ENCODE measurements around the gene PERCC1. TPM values are rescaled to one million over a fixed set of nuclear protein-coding genes. Genes with fewer than 3 reads are reported as not detected.

Gene PERCC1
- total and polyA plus RNA-seq, 2 donors (not counting 1 experiment from before 2014, with no cell fraction given) = not detected

DNA sequence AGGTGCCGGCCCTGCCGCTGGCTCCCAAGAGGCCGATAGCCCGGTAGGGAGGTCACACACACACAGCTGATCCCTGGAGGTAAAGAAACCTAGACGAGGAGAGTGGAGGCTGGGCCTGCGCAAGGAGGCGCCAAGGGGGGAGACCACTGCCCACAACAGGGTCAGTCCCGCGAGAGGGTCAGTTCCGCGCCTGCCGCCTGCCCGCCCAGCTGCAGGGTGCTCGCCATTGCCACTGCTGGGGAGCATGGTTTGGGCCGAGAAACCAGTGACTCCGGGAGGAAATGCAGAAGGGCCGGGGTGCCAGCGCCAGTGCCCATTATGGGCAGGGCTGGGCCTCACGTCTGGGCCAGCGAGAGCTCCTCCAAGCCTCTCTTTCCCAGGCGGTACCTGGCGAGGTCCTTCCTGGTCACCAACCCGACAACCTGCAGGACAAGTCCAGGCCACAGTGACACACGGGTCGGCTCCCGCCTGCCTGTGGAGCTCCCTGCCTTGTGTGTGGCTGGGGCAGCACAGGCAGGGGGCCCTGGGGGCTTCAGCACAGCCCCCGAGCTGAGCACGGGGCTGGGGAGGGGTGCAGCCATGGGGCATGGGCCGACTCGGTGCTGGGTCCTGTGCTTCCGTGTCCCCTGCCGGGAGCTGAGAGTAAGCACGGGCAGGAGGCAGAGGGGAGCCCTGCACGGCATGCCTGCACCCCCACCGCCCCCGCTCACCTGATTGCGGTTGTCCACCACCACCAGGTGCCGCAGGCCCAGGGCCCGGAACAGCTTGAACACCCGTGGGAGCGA lies 15.6 kb downstream of the PERCC1 start:
- Histone ChIP-seq H3K9ac (ENCODE audit: insufficient read depth, low read length) (no peak overlapping the region), H3K4me2 (ENCODE audit: extremely low read depth, insufficient read depth, low read length) (no peak overlapping the region), H3K79me2 (ENCODE audit: control insufficient read depth, insufficient read depth, low read length) (no peaks in the 10 kb centered on the region), H3K27me3 (ENCODE audit: control insufficient read depth, insufficient read depth, low read length) (no peaks in the 10 kb centered on the region), H4K20me1 (ENCODE audit: control insufficient read depth, extremely low read depth, insufficient read depth, low read length) (no peaks in the 10 kb centered on the region), H3K27ac (ENCODE audit: insufficient read depth, low read length) (no peak overlapping the region), H2AFZ (ENCODE audit: low read length) (no peak overlapping the region), H3K36me3 (ENCODE audit: control insufficient read depth, insufficient read depth, low read length) (peaks cover 18% of the 10 kb centered on the region), H3K9me3 (ENCODE audit: control insufficient read depth, insufficient read depth, low read depth, low read length) (no peaks in the 10 kb centered on the region), H3K4me1 (ENCODE audit: control insufficient read depth, extremely low read depth, insufficient read depth, low read length) (no peaks in the 10 kb centered on the region), H3K4me3 (replicated peaks in 1 of 4; ENCODE audit: control extremely low read depth in 1 of 4, insufficient read depth in 1 of 4, low read depth in 3 of 4, low read length in 4 of 4) (no peak overlapping the region)
- DNase-seq (ENCODE audit: low read depth in 2 of 2) = no peak
- no peak for TF ChIP-seq CTCF (conservative IDR thresholded peaks at IDR 0.05 in 1 of 2, IDR thresholded peaks at IDR 0.05 in 1 of 2; ENCODE audit: low read depth in 1 of 2, low read length in 2 of 2)
- no peak for TF ChIP-seq EZH2 (IDR thresholded peaks at IDR 0.05; ENCODE audit: low read length, missing control alignments)

DNA sequence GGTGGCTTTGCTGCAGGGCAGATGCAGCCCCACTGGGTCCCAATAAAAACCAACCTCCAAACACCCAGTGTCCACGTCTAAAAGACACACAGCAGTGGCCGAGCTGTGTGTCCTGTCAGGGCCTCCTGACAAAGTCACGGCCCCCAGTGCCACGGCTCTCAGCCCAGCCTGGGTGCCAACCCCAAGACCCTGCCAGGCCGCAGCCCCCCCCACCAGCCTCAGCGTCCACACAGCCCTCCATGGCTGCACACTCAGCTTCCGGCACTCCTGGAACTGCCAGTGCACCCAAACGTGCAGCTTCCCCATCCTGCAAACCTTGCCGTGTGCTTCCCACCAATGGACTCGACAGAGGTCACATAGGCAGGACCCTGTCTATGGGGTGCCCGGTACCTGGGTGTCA lies 17.1 kb downstream of the PERCC1 start:
- Histone ChIP-seq H3K9me3 (ENCODE audit: control insufficient read depth, insufficient read depth, low read depth, low read length) (no peaks in the 10 kb centered on the region), H3K4me3 (replicated peaks in 1 of 4; ENCODE audit: control extremely low read depth in 1 of 4, insufficient read depth in 1 of 4, low read depth in 3 of 4, low read length in 4 of 4) (no peak overlapping the region), H4K20me1 (ENCODE audit: control insufficient read depth, extremely low read depth, insufficient read depth, low read length) (no peaks in the 10 kb centered on the region), H3K27ac (ENCODE audit: insufficient read depth, low read length) (no peak overlapping the region), H3K27me3 (ENCODE audit: control insufficient read depth, insufficient read depth, low read length) (no peaks in the 10 kb centered on the region), H3K36me3 (ENCODE audit: control insufficient read depth, insufficient read depth, low read length) (peaks cover 18% of the 10 kb centered on the region), H2AFZ (ENCODE audit: low read length) (no peak overlapping the region), H3K79me2 (ENCODE audit: control insufficient read depth, insufficient read depth, low read length) (no peaks in the 10 kb centered on the region), H3K4me2 (ENCODE audit: extremely low read depth, insufficient read depth, low read length) (no peak overlapping the region), H3K9ac (ENCODE audit: insufficient read depth, low read length) (no peak overlapping the region), H3K4me1 (ENCODE audit: control insufficient read depth, extremely low read depth, insufficient read depth, low read length) (no peaks in the 10 kb centered on the region)
- no peak for DNase-seq (ENCODE audit: low read depth in 2 of 2)
- TF ChIP-seq CTCF (conservative IDR thresholded peaks at IDR 0.05 in 1 of 2, IDR thresholded peaks at IDR 0.05 in 1 of 2; ENCODE audit: low read depth in 1 of 2, low read length in 2 of 2) = no peak
- no peak for TF ChIP-seq EZH2 (IDR thresholded peaks at IDR 0.05; ENCODE audit: low read length, missing control alignments)

GRCh38 chr16:1448536-1449116 lies 17.7 kb downstream of the PERCC1 start:
- H3K4me1 ChIP-seq (ENCODE audit: control insufficient read depth, extremely low read depth, insufficient read depth, low read length) = no peaks in the 10 kb centered on the region
- H3K9ac ChIP-seq (ENCODE audit: insufficient read depth, low read length) = no peak overlapping the region
- no peak overlapping the region for H3K27ac ChIP-seq (ENCODE audit: insufficient read depth, low read length)
- TF ChIP-seq CTCF (conservative IDR thresholded peaks at IDR 0.05 in 1 of 2, IDR thresholded peaks at IDR 0.05 in 1 of 2; ENCODE audit: low read depth in 1 of 2, low read length in 2 of 2) (no peak), EZH2 (IDR thresholded peaks at IDR 0.05; ENCODE audit: low read length, missing control alignments) (no peak)
- H3K4me3 ChIP-seq (replicated peaks in 1 of 4; ENCODE audit: control extremely low read depth in 1 of 4, insufficient read depth in 1 of 4, low read depth in 3 of 4, low read length in 4 of 4) = no peak overlapping the region
- no peaks in the 10 kb centered on the region for H3K79me2 ChIP-seq (ENCODE audit: control insufficient read depth, insufficient read depth, low read length)
- DNase-seq (ENCODE audit: low read depth in 2 of 2) = no peak
- peaks cover 18% of the 10 kb centered on the region for H3K36me3 ChIP-seq (ENCODE audit: control insufficient read depth, insufficient read depth, low read length)
- no peak overlapping the region for H2AFZ ChIP-seq (ENCODE audit: low read length)
- no peaks in the 10 kb centered on the region for H3K9me3 ChIP-seq (ENCODE audit: control insufficient read depth, insufficient read depth, low read depth, low read length)
- H3K4me2 ChIP-seq (ENCODE audit: extremely low read depth, insufficient read depth, low read length) = no peak overlapping the region
- H4K20me1 ChIP-seq (ENCODE audit: control insufficient read depth, extremely low read depth, insufficient read depth, low read length) = no peaks in the 10 kb centered on the region
- no peaks in the 10 kb centered on the region for H3K27me3 ChIP-seq (ENCODE audit: control insufficient read depth, insufficient read depth, low read length)
